ENCODE measurements around the gene ATP9B.
"Not testable (repeated sequence)": the region's sequence is repeated elsewhere in the genome, so short reads cannot be mapped to it uniquely, and the experiment has no call there.

DNA sequence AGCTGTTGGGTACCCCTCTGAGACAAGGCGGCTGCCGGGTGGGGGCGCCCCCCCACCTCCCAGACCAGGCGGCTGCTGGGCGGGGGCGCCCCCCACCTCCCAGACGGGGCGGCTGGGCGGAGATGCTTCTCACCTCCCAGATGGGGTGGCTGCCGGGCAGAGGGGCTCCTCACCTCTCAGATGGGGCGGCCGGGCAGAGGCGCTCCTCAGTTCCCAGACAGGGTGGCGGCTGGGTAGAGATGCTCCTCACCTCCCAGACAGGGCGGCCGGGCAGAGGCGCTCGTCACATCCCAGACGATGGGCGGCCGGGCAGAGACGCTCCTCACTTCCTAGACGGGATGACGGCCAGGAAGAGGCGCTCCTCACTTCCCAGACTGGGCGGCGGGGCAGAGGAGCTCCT is 3.5 kb downstream of the ATP9B start:
- not testable (repeated sequence) for TF ChIP-seq POLR2AphosphoS5 (IDR thresholded peaks at IDR 0.05; ENCODE audit: low read depth, low read length); POLR2A (IDR thresholded peaks at IDR 0.05; ENCODE audit: low read depth, low read length); TAF1 (IDR thresholded peaks at IDR 0.05; ENCODE audit: low read depth, low read length); SPI1 (IDR thresholded peaks at IDR 0.05; ENCODE audit: low read depth, low read length); POU2F2 (IDR thresholded peaks at IDR 0.05; ENCODE audit: low read depth, low read length); PAX5 (IDR thresholded peaks at IDR 0.05; ENCODE audit: insufficient read depth, low read length, severe bottlenecking)

Data from GM12891 (cell line).